Caco-2 (cell line): ENCODE data around the gene SRL. TPM values are rescaled to one million over a fixed set of nuclear protein-coding genes. Genes with fewer than 3 reads are reported as not detected.

Source experiments
- BruUV-seq: library from RNA; stranded (reverse); fragments of 400-500 nt; replicated peaks from 2 replicates; lab custom pipeline; 2021; lab: Mats Ljungman, UMichigan
- CTCF ChIA-PET: fragments of 300-600 bp; sonication (Branson Sonifier 250); formaldehyde crosslinking; loops from one replicate; lab custom pipeline; 2022; ENCODE audit warnings: antibody characterized with exemption; lab: Charles Lee
- POLR2A ChIA-PET: fragments of 300-600 bp; sonication (Branson Sonifier 250); formaldehyde crosslinking; loops from one replicate; lab custom pipeline; 2022; ENCODE audit warnings: antibody characterized with exemption; lab: Charles Lee
- DNase-seq, 2 experiments: peaks; one replicate each; pipeline versions ENCODE4 v3.0.0 to v3.0.0-alpha.2; 2020 to 2022
- H3K27me3 ChIP-seq: replicated peaks from 2 replicates; pipeline ENCODE4 v1.6.0; 2011; ENCODE audit warnings: low read length; ENCODE audit not compliant: control insufficient read depth, insufficient read depth
- H3K36me3 ChIP-seq: 2 replicates; pipeline ENCODE4 v1.5.1; 2011; ENCODE audit warnings: low read length; ENCODE audit not compliant: control insufficient read depth, insufficient read depth
- H3K4me1 ChIP-seq: fragments of 250-450 bp; sonication (Bioruptor Pico); 2 replicates; pipeline ENCODE4 v1.5.1; 2020; ENCODE audit warnings: mild to moderate bottlenecking
- H3K4me3 ChIP-seq: 2 replicates; pipeline ENCODE4 v1.5.1; 2011; ENCODE audit warnings: low read depth, mild to moderate bottlenecking, control low read depth, low read length
- H3K9me3 ChIP-seq: fragments of 250-450 bp; sonication (Bioruptor Pico); 2 replicates; pipeline ENCODE4 v1.5.1; 2020; ENCODE audit warnings: mild to moderate bottlenecking, moderate library complexity
- H3K27ac Mint-ChIP-seq: one replicate; pipeline ENCODE4 v1.8.0; 2022; ENCODE audit warnings: mixed read lengths; ENCODE audit not compliant: unreplicated experiment
- H3K27me3 Mint-ChIP-seq: one replicate; pipeline ENCODE4 v1.8.0; 2022; ENCODE audit warnings: mixed read lengths; ENCODE audit not compliant: insufficient read depth, unreplicated experiment
- H3K36me3 Mint-ChIP-seq: one replicate; pipeline ENCODE4 v1.8.0; 2022; ENCODE audit warnings: mild to moderate bottlenecking, mixed read lengths; ENCODE audit not compliant: insufficient read depth, unreplicated experiment
- H3K4me1 Mint-ChIP-seq: one replicate; pipeline ENCODE4 v1.8.0; 2022; ENCODE audit warnings: low read depth, mixed read lengths; ENCODE audit not compliant: unreplicated experiment
- H3K4me3 Mint-ChIP-seq: one replicate; pipeline ENCODE4 v1.8.0; 2022; ENCODE audit warnings: mild to moderate bottlenecking, moderate library complexity, mixed read lengths; ENCODE audit not compliant: unreplicated experiment
- H3K9me3 Mint-ChIP-seq: one replicate; pipeline ENCODE4 v1.8.0; 2022; ENCODE audit warnings: mixed read lengths; ENCODE audit not compliant: unreplicated experiment
- intact Hi-C: fragments of 100-400 bp; cut with micrococcal nuclease; formaldehyde crosslinking; loops from one replicate; pipeline ENCODE4 v1.10.0; 2022; ENCODE audit not compliant: unreplicated experiment
- total RNA-seq: library from RNA; stranded (reverse); gene quantifications from 2 replicates; pipeline ENCODE4 v1.2.3, GENCODE V29; 2022
- TF ChIP-seq, protein P1 (sequence below), 2 experiments: fragments of 200-600 bp in 1 of 2; IDR thresholded peaks; 1 replicate in 1 of 2; 2 replicates in 1 of 2; pipeline versions ENCODE4 v1.5.1 to v1.8.0; 2011 to 2022; ENCODE audit warnings: antibody characterized with exemption in 1 of 2, control low read depth in 1 of 2, inconsistent platforms in 1 of 2, low read depth in 1 of 2, low read length in 1 of 2, mild to moderate bottlenecking in 1 of 2, moderate library complexity in 1 of 2; ENCODE audit not compliant: insufficient read depth in 1 of 2, severe bottlenecking in 1 of 2, unreplicated experiment in 1 of 2

SRL gene
- total RNA-seq, 1 experiment from 2014 or later, result not detected

DNA sequence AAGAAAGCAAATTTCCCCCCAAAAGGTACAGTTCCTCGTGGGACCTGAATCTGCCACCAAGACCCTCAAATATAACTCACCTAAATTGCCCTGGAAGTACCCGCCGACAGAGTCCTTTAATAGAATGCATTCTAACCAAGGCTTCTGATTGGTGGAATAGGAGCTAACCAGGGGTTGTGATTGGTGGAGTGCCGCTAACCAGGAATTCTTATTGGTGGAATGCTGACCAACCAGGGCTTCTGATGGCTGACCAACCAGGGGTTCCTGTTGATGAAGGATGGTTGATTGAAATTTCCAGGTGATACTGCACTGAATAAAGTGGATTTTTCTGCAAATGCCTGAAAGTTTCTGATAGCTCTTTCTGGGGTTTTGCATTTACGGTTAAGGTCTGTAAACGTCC, 24.5 kb upstream of the SRL start:
- no peaks in the 10 kb centered on the region for H3K4me1 Mint-ChIP-seq
- TF ChIP-seq, protein P1, sequence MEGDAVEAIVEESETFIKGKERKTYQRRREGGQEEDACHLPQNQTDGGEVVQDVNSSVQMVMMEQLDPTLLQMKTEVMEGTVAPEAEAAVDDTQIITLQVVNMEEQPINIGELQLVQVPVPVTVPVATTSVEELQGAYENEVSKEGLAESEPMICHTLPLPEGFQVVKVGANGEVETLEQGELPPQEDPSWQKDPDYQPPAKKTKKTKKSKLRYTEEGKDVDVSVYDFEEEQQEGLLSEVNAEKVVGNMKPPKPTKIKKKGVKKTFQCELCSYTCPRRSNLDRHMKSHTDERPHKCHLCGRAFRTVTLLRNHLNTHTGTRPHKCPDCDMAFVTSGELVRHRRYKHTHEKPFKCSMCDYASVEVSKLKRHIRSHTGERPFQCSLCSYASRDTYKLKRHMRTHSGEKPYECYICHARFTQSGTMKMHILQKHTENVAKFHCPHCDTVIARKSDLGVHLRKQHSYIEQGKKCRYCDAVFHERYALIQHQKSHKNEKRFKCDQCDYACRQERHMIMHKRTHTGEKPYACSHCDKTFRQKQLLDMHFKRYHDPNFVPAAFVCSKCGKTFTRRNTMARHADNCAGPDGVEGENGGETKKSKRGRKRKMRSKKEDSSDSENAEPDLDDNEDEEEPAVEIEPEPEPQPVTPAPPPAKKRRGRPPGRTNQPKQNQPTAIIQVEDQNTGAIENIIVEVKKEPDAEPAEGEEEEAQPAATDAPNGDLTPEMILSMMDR (IDR thresholded peaks at IDR 0.05; ENCODE audit: insufficient read depth in 1 of 2, low read depth in 1 of 2, low read length in 1 of 2, severe bottlenecking in 1 of 2, unreplicated experiment in 1 of 2), result no peak
- H3K27me3 Mint-ChIP-seq, result no peaks in the 10 kb centered on the region
- POLR2A ChIA-PET, result no interaction called here
- Histone ChIP-seq H3K4me1 (peaks cover 6% of the 10 kb centered on the region), H3K9me3 (no peaks in the 10 kb centered on the region), H3K27me3 (no peaks in the 10 kb centered on the region), H3K4me3 (no peak overlapping the region), H3K36me3 (peaks cover 10% of the 10 kb centered on the region)
- H3K9me3 Mint-ChIP-seq, result no peaks in the 10 kb centered on the region
- H3K36me3 Mint-ChIP-seq, result peaks cover 39% of the 10 kb centered on the region
- intact Hi-C loops, result no loop called here
- CTCF ChIA-PET, result no interaction called here
- BruUV-seq, result no TSS peak
- no peak overlapping the region for H3K27ac Mint-ChIP-seq
- DNase-seq, result peak in 1 of 2 experiments; percentile 32
- no peak overlapping the region for H3K4me3 Mint-ChIP-seq

DNA sequence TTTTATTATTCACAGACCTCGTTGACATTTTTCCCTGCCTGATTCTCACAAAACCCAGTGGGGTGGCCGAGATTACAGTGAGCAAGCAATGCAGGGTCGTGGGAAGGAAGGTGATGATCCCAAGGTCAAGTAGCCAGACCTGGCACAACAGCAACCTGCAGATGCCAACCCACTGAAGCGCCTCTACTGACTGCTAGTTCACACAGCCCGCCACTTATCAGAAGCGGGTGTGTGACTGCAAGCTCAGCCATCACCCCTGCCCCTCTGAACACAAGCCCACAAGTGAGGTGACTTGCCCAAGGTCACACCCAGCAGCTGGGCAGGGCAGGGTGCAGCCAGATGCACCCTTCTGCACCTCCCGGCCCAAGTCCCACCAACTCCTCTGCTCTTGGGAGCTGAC, 23.8 kb upstream of the SRL start:
- H3K27me3 Mint-ChIP-seq, result no peaks in the 10 kb centered on the region
- POLR2A ChIA-PET, result no interaction called here

DNA sequence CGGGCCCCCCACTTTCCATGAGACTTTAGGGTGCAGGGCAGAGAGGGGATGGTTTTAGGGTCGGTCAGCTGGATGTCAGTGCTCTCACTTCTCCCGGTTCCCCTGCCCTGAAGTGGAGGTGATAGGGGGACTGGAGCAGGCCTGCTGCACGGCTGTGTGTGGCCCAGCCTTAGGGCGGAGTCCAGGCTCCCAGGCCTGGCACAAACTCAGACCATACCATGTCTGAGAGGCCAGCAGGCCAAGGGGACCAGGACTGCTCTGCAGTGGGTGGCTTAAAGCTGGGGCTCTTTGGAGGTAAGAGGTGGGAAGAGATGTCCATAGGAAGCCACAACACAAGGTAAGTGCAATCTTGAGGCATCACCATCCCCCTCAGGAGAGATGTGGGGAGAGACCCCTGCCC, 22.7 kb upstream of the SRL start:
- Mint-ChIP-seq H3K27ac (no peak overlapping the region), H3K9me3 (no peaks in the 10 kb centered on the region)
- POLR2A ChIA-PET, result interaction anchor here (0.5 kb wide), 1 partner anchor 62 kb away, joined by 11 read pairs; no protein-coding TSS in a partner anchor

More for the DNA sequence above, 23.8 kb upstream of the SRL start:
- Mint-ChIP-seq H3K9me3 (no peaks in the 10 kb centered on the region), H3K27ac (no peak overlapping the region), H3K36me3 (peaks cover 39% of the 10 kb centered on the region), H3K4me1 (no peaks in the 10 kb centered on the region), H3K4me3 (no peak overlapping the region)
- no peaks in the 10 kb centered on the region for H3K27me3 ChIP-seq
- peaks cover 10% of the 10 kb centered on the region for H3K36me3 ChIP-seq
- peaks cover 3% of the 10 kb centered on the region for H3K4me1 ChIP-seq
- CTCF ChIA-PET, result interaction anchor here (0.8 kb wide), 1 partner anchor 51 kb away, joined by 3 read pairs; no protein-coding TSS in a partner anchor
- TF ChIP-seq, protein P1 (IDR thresholded peaks at IDR 0.05; ENCODE audit: insufficient read depth in 1 of 2, low read depth in 1 of 2, low read length in 1 of 2, severe bottlenecking in 1 of 2, unreplicated experiment in 1 of 2), result no peak
- no peak overlapping the region for H3K4me3 ChIP-seq
- DNase-seq, result no peak
- intact Hi-C loops, result no loop called here
- no peaks in the 10 kb centered on the region for H3K9me3 ChIP-seq
- no TSS peak for BruUV-seq

More for the DNA sequence above, 22.7 kb upstream of the SRL start:
- H3K27me3 ChIP-seq, result no peaks in the 10 kb centered on the region
- TF ChIP-seq, protein P1 (IDR thresholded peaks at IDR 0.05; ENCODE audit: insufficient read depth in 1 of 2, low read depth in 1 of 2, low read length in 1 of 2, severe bottlenecking in 1 of 2, unreplicated experiment in 1 of 2), result no peak
- Mint-ChIP-seq H3K27me3 (no peaks in the 10 kb centered on the region), H3K4me1 (no peaks in the 10 kb centered on the region), H3K4me3 (no peak overlapping the region), H3K36me3 (peaks cover 51% of the 10 kb centered on the region)
- CTCF ChIA-PET, result no interaction called here
- peaks cover 10% of the 10 kb centered on the region for H3K36me3 ChIP-seq
- no peak for DNase-seq
- no peaks in the 10 kb centered on the region for H3K9me3 ChIP-seq
- H3K4me3 ChIP-seq, result no peak overlapping the region
- BruUV-seq, result no TSS peak
- no peaks in the 10 kb centered on the region for H3K4me1 ChIP-seq
- intact Hi-C loops, result no loop called here
